Adrenal gland (tissue), 12 donors: ENCODE results near the gene CMPK2. TPM values are rescaled to one million over a fixed set of nuclear protein-coding genes. Genes with fewer than 3 reads are reported as not detected.

ENCODE experiments used
- DNase-seq, 7 donors: peaks; one replicate each; pipeline ENCODE4 v3.0.0-alpha.2; 2019 to 2020
- H3K27ac ChIP-seq, 5 donors: fragments of 200-600 bp; sonication (generic) in 4 of 5; 1 replicate in 3 of 5; 2 replicates in 2 of 5; pipeline versions ENCODE4 v1.5.1 to v1.8.0; 2016 to 2020; ENCODE audit warnings: mild to moderate bottlenecking in 1 of 5
- H3K27me3 ChIP-seq: fragments of 200-600 bp; 2 replicates; pipeline ENCODE4 v1.8.0; 2021
- H3K36me3 ChIP-seq, 2 donors: fragments of 200-600 bp; replicated peaks in 1 of 2; 1 replicate in 1 of 2; 2 replicates in 1 of 2; pipeline versions ENCODE4 v1.5.1 to v1.8.0; 2018 to 2022
- H3K4me1 ChIP-seq, 2 donors: fragments of 200-600 bp; replicated peaks in 1 of 2; 1 replicate in 1 of 2; 2 replicates in 1 of 2; pipeline versions ENCODE4 v1.5.1 to v1.8.0; 2018 to 2021
- H3K4me3 ChIP-seq, 4 donors: fragments of 200-600 bp; sonication (generic) in 3 of 4; one replicate each; pipeline ENCODE4 v1.5.1; 2016 to 2018
- H3K9me3 ChIP-seq, 3 donors: fragments of 200-600 bp; sonication (generic) in 1 of 3; replicated peaks in 1 of 3; 1 replicate in 2 of 3; 2 replicates in 1 of 3; pipeline versions ENCODE4 v1.5.1 to v1.8.0; 2016 to 2021
- CTCF ChIP-seq, 6 experiments: fragments of 450-650 bp in 4 of 6; fragments of 200-600 bp in 2 of 6; sonication (generic) in 1 of 6; IDR thresholded peaks; 1 replicate in 5 of 6; 2 replicates in 1 of 6; pipeline versions ENCODE4 v1.5.1 to v1.8.0; 2016 to 2021; ENCODE audit warnings: antibody characterized with exemption in 6 of 6, mild to moderate bottlenecking in 2 of 6, moderate library complexity in 1 of 6
- POLR2A ChIP-seq, 2 donors: fragments of 450-650 bp; IDR thresholded peaks; one replicate each; pipeline ENCODE4 v1.6.1; 2017; ENCODE audit warnings: antibody characterized with exemption in 2 of 2, mild to moderate bottlenecking in 2 of 2, moderate library complexity in 1 of 2
- WGBS, 4 donors: extraction: QIAGEN DNeasy Blood & Tissue Kit in 2 of 4; methylation state at CpG; one replicate each; pipeline versions ENCODE4 v1.1.5 to v1.1.7; 2013 to 2017; 5-methylcytosine and 5-hydroxymethylcytosine counted together
- intact Hi-C, 2 donors: fragments of 100-400 bp; cut with DNase I; formaldehyde crosslinking; loops; one replicate each; pipeline versions ENCODE4 v1.14.1 to v1.15.0; 2022 to 2023
- polyA plus RNA-seq, 3 donors: library from polyadenylated mRNA; stranded (reverse); fragments of 200-250 nt in 2 of 3; fragments of 350-450 nt in 1 of 3; fragmentation: Illumina TruSeq in 1 of 3; extraction: RNeasy Lipid Tissue Mini Kit (QIAGEN cat#74804) in 1 of 3; gene quantifications; one replicate each; pipeline ENCODE4 v1.2.3, GENCODE V29; 2013 to 2014
- total RNA-seq, 9 donors: library from RNA; depleted of rRNA in 4 of 9; stranded (reverse); fragments of >200 nt in 4 of 9; fragments of 120-200 nt in 1 of 9; fragmentation: NEBNext Ultra II Directional in 1 of 9; extraction: Animal tissue kit (Norgen Biotek cat#: 25700) in 1 of 9; gene quantifications; one replicate each; pipeline versions ENCODE4 v1.1.0 to v1.2.4, GENCODE V29; 2013 to 2023
- donor health status: healthy with polysubstance abuse.
- donor health status: Bipolar disorder and iron deficiency.
- donor health status: DM: yes; HTN: yes; CAD: no.
- donor health status: DM: no; HTN: no; CAD: no.
- donor health status: DM: no; HTN: no; CAD: no.
- donor health status: DM: yes; HTN: yes; CAD: no.

Gene CMPK2
- total and polyA plus RNA-seq, 12 donors, result 2.4 to 18.8 (median 6.2) TPM

- 82 to 86% (median 84%) methylated on average over 10 of the region's 10 CpGs for WGBS, 4 donors
- H3K9me3 ChIP-seq, result no peaks in the 10 kb centered on the region
- H3K27me3 ChIP-seq, result no peaks in the 10 kb centered on the region
- no peak overlapping the region for H3K4me3 ChIP-seq
- no peak overlapping the region for H3K27ac ChIP-seq
- intact Hi-C loops, result no loop called here
- DNase-seq, result no peak
- no peaks in the 10 kb centered on the region for H3K4me1 ChIP-seq
- H3K36me3 ChIP-seq, result no peaks in the 10 kb centered on the region
- no peak for TF ChIP-seq POLR2A (IDR thresholded peaks at IDR 0.05)
- no peak for TF ChIP-seq CTCF (IDR thresholded peaks at IDR 0.05)
These were observed 51.4 kb downstream of the CMPK2 start for GRCh38 chr2:6814312-6814711.

- intact Hi-C loops, result no loop called here
- no peak for DNase-seq
- no peak overlapping the region for H3K4me3 ChIP-seq
- H3K27me3 ChIP-seq, result no peaks in the 10 kb centered on the region
- H3K9me3 ChIP-seq, result no peaks in the 10 kb centered on the region
- H3K27ac ChIP-seq, result no peak overlapping the region
- TF ChIP-seq CTCF (IDR thresholded peaks at IDR 0.05), result no peak
- no peak for TF ChIP-seq POLR2A (IDR thresholded peaks at IDR 0.05)
- WGBS, 4 donors, result 84 to 97% (median 93%) methylated on average over 2 of the region's 2 CpGs
- no peaks in the 10 kb centered on the region for H3K36me3 ChIP-seq
- H3K4me1 ChIP-seq, result no peaks in the 10 kb centered on the region
These were observed 52.1 kb downstream of the CMPK2 start for GRCh38 chr2:6813573-6813972.

GRCh38 chr2:6812857-6813530 is 52.7 kb downstream of the CMPK2 start:
- no peaks in the 10 kb centered on the region for H3K36me3 ChIP-seq
- no peaks in the 10 kb centered on the region for H3K4me1 ChIP-seq
- no peak overlapping the region for H3K4me3 ChIP-seq
- 58 to 73% (median 62%) methylated on average over 5 to 12 of the region's 12 CpGs for WGBS, 4 donors
- no peaks in the 10 kb centered on the region for H3K27me3 ChIP-seq
- no peak for DNase-seq
- intact Hi-C loops, result no loop called here
- no peak overlapping the region for H3K27ac ChIP-seq
- no peak for TF ChIP-seq POLR2A (IDR thresholded peaks at IDR 0.05)
- TF ChIP-seq CTCF (IDR thresholded peaks at IDR 0.05), result no peak
- H3K9me3 ChIP-seq, result no peaks in the 10 kb centered on the region

- 73 to 80% (median 76%) methylated on average over 5 to 6 of the region's 6 CpGs for WGBS, 4 donors
- Histone ChIP-seq H3K27me3 (no peaks in the 10 kb centered on the region), H3K9me3 (no peaks in the 10 kb centered on the region), H3K4me1 (no peaks in the 10 kb centered on the region), H3K27ac (no peak overlapping the region), H3K4me3 (no peak overlapping the region), H3K36me3 (no peaks in the 10 kb centered on the region)
- no peak for TF ChIP-seq CTCF (IDR thresholded peaks at IDR 0.05)
- TF ChIP-seq POLR2A (IDR thresholded peaks at IDR 0.05), result no peak
- no peak for DNase-seq
- intact Hi-C loops, result no loop called here
These were observed 54.7 kb downstream of the CMPK2 start for GRCh38 chr2:6810961-6811360.
